Measurements from ENCODE around the gene ATXN1.
"Not testable (repeated sequence)": the region's sequence is repeated elsewhere in the genome, so short reads cannot be mapped to it uniquely, and the experiment has no call there.

Gene ATXN1

DNA sequence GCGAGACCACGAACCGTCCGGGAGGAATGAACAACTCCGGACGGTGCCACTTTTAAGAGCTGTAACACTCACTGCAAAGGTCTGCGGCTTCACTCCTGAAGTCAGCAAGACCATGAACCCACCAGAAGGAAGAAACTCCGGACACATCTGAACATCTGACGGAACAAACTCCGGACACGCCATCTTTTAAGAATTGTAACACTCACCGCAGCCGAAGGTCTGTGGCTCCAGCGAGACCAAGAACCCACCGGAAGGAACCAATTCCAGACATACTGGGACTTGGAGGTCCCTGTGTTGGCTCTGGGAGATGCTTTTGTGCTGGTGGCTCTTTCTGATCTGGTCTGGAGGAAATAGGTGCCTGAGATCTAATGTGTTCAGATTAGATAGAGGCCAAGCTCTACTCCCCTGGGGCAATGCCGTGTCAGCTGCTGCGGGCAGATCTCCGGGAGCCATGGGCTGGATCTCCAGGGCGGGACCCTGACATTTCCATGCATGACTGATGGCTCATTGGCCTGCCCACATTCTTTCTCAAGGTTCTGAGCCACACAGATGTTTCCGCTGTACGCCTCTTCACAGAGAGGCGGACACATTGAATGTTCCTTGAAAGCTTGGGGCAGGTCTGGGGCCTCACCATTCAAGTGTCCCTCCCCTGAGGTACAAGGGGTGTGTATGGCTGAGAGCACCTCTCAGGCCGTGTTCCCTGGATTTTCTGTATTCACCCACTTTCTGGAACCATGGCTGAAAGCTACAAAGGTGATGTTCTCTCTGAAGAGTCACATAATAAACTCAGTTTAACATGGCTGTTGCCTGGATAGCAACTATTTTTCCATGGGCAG, 493.6 kb downstream of the ATXN1 start:
- H4K20me1 ChIP-seq (ENCODE audit: insufficient read depth, low read length, poor library complexity, severe bottlenecking), result no peaks in the 10 kb centered on the region
- H3K4me1 ChIP-seq (ENCODE audit: insufficient read depth, low read length, poor library complexity, severe bottlenecking), result no peaks in the 10 kb centered on the region
- H3K36me3 ChIP-seq (ENCODE audit: insufficient read depth, low read length), result no peaks in the 10 kb centered on the region
- H3K9me2 ChIP-seq (replicated peaks; ENCODE audit: low read depth, low read length), result no peaks in the 10 kb centered on the region
- TF ChIP-seq EZH2phosphoT487 (IDR thresholded peaks at IDR 0.05; ENCODE audit: borderline replicate concordance), result no peak
- TF ChIP-seq, protein P1, sequence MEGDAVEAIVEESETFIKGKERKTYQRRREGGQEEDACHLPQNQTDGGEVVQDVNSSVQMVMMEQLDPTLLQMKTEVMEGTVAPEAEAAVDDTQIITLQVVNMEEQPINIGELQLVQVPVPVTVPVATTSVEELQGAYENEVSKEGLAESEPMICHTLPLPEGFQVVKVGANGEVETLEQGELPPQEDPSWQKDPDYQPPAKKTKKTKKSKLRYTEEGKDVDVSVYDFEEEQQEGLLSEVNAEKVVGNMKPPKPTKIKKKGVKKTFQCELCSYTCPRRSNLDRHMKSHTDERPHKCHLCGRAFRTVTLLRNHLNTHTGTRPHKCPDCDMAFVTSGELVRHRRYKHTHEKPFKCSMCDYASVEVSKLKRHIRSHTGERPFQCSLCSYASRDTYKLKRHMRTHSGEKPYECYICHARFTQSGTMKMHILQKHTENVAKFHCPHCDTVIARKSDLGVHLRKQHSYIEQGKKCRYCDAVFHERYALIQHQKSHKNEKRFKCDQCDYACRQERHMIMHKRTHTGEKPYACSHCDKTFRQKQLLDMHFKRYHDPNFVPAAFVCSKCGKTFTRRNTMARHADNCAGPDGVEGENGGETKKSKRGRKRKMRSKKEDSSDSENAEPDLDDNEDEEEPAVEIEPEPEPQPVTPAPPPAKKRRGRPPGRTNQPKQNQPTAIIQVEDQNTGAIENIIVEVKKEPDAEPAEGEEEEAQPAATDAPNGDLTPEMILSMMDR (conservative IDR thresholded peaks at IDR 0.05; ENCODE audit: low read length), result no peak
- no peak overlapping the region for H2AFZ ChIP-seq (ENCODE audit: low read length)
- no peaks in the 10 kb centered on the region for H3K9me3 ChIP-seq (ENCODE audit: insufficient read depth, low read depth, low read length)
- no peaks in the 10 kb centered on the region for H3K27me3 ChIP-seq (ENCODE audit: insufficient read depth, low read length, poor library complexity, severe bottlenecking)
- no peak overlapping the region for H3K4me3 ChIP-seq (ENCODE audit: low read length, poor library complexity, severe bottlenecking)
- H3K9ac ChIP-seq (ENCODE audit: low read depth, low read length, poor library complexity, severe bottlenecking), result no peak overlapping the region
- no peaks in the 10 kb centered on the region for H3F3A ChIP-seq (ENCODE audit: low read depth)
- no peak overlapping the region for H3K4me2 ChIP-seq (ENCODE audit: low read depth, low read length, poor library complexity, severe bottlenecking)
- no peaks in the 10 kb centered on the region for H3K79me2 ChIP-seq (ENCODE audit: insufficient read depth, low read length)

DNA sequence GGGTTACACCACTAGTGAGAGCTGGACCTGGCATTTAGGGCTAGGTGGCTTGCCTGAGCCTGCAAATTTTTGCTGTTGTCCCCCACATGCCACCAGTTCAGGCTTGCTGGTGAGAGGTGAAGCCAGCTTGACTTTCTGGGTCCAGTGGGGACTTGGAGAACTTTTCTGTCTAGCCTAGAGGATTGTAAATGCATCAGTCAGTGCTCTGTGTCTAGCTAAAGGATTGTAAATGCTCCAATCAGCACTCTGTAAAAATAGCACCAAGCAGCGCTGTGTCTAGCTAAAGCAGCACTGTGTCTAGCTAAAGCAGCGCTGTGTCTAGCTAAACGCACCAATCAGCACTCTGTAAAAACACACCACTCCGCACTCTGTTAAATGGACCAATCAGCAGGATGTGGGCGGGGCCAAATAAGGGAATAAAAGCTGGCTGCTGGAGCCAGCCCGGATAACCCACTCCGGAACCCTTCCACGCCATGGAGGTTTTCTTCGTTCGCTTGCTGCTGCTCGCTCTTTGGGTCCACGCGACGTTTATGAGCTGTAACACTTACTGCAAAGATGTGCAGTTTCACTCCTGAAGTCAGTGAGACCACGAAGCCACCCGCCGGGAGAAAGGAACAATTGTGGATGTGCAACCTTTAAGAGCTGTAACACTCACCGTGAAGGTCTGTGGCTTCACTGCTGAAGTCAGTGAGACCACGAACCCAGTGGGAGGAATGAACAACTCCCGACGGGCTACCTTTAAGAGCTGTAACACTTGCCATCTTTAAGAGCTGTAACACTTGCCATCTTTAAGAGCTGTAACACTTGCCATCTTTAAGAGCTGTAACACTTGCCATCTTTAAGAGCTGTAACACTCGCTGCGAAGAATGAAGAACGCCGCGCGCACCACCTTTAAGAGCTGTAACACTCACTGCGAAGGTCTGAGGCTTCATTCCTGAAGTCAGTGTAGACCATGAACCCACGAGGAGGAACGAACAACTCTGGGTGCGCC, 495.6 kb downstream of the ATXN1 start:
- Histone ChIP-seq H3K4me2 (ENCODE audit: low read depth, low read length, poor library complexity, severe bottlenecking) (no peak overlapping the region), H3F3A (ENCODE audit: low read depth) (no peaks in the 10 kb centered on the region), H3K27me3 (ENCODE audit: insufficient read depth, low read length, poor library complexity, severe bottlenecking) (no peaks in the 10 kb centered on the region), H3K9me2 (replicated peaks; ENCODE audit: low read depth, low read length) (no peaks in the 10 kb centered on the region), H3K9ac (ENCODE audit: low read depth, low read length, poor library complexity, severe bottlenecking) (no peak overlapping the region), H3K36me3 (ENCODE audit: insufficient read depth, low read length) (no peaks in the 10 kb centered on the region), H3K79me2 (ENCODE audit: insufficient read depth, low read length) (no peaks in the 10 kb centered on the region), H2AFZ (ENCODE audit: low read length) (no peak overlapping the region), H3K4me3 (ENCODE audit: low read length, poor library complexity, severe bottlenecking) (no peak overlapping the region), H3K9me3 (ENCODE audit: insufficient read depth, low read depth, low read length) (no peaks in the 10 kb centered on the region), H4K20me1 (ENCODE audit: insufficient read depth, low read length, poor library complexity, severe bottlenecking) (no peaks in the 10 kb centered on the region), H3K4me1 (ENCODE audit: insufficient read depth, low read length, poor library complexity, severe bottlenecking) (no peaks in the 10 kb centered on the region)
- TF ChIP-seq, protein P1 (conservative IDR thresholded peaks at IDR 0.05; ENCODE audit: low read length), result no peak
- no peak for TF ChIP-seq EZH2phosphoT487 (IDR thresholded peaks at IDR 0.05; ENCODE audit: borderline replicate concordance)

DNA sequence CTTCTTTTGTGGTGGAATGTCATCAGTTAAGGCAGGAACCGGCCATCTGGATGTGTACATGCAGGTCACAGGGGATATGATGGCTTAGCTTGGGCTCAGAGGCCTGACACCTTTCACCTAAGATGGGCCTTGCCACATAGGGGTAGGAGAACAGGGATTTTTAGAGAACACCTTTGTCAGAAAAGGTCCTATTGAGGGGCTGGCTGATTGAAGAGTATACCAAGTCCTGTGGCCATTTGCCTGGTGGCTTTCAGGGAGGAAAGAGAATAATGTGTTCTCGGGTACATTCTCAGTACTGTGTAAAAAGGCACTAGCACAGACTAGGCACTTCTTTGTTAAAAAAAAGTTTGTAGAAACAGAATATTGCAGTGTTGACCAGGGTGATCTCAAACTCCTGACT, 496.5 kb downstream of the ATXN1 start:
- H3K36me3 ChIP-seq (ENCODE audit: insufficient read depth, low read length), result no peaks in the 10 kb centered on the region
- no peaks in the 10 kb centered on the region for H3F3A ChIP-seq (ENCODE audit: low read depth)
- H4K20me1 ChIP-seq (ENCODE audit: insufficient read depth, low read length, poor library complexity, severe bottlenecking), result no peaks in the 10 kb centered on the region
- no peaks in the 10 kb centered on the region for H3K9me3 ChIP-seq (ENCODE audit: insufficient read depth, low read depth, low read length)
- no peak overlapping the region for H3K9ac ChIP-seq (ENCODE audit: low read depth, low read length, poor library complexity, severe bottlenecking)
- no peaks in the 10 kb centered on the region for H3K27me3 ChIP-seq (ENCODE audit: insufficient read depth, low read length, poor library complexity, severe bottlenecking)
- H2AFZ ChIP-seq (ENCODE audit: low read length), result no peak overlapping the region
- no peak for TF ChIP-seq EZH2phosphoT487 (IDR thresholded peaks at IDR 0.05; ENCODE audit: borderline replicate concordance)
- TF ChIP-seq, protein P1 (conservative IDR thresholded peaks at IDR 0.05; ENCODE audit: low read length), result no peak
- H3K4me3 ChIP-seq (ENCODE audit: low read length, poor library complexity, severe bottlenecking), result no peak overlapping the region
- no peaks in the 10 kb centered on the region for H3K4me1 ChIP-seq (ENCODE audit: insufficient read depth, low read length, poor library complexity, severe bottlenecking)
- no peak overlapping the region for H3K4me2 ChIP-seq (ENCODE audit: low read depth, low read length, poor library complexity, severe bottlenecking)
- no peaks in the 10 kb centered on the region for H3K9me2 ChIP-seq (replicated peaks; ENCODE audit: low read depth, low read length)
- H3K79me2 ChIP-seq (ENCODE audit: insufficient read depth, low read length), result no peaks in the 10 kb centered on the region

DNA sequence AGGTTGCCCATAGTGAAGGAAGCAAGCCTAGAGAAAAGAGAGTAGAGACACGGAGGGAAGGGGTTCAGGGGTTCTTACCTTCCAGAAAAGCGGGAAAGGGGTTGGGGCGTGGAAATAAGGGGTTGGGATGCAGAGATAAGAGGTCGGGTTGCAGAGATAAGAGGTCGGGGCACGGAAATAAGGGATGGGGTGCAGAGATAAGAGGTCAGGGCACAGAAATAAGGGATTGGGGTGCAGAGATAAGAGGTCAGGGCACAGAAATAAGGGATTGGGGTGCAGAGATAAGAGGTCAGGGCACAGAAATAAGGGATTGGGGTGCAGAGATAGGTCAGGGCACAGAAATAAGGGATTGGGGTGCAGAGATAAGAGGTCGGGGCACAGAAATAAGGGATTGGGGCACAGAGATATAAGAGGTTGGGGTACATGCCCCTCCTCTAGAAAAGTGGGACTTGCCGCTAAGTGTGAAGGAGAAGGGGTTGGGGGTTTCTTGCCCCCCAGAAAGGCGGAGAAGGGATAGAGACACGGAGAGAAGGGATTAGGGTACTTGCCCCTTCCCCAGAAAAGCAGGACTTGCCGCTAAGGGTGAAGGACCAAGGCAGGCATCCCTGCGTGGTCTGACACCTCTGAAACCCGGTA, 497.7 kb downstream of the ATXN1 start:
- not testable (repeated sequence) for H3K9me2 ChIP-seq (replicated peaks; ENCODE audit: low read depth, low read length); H3K27me3 ChIP-seq (ENCODE audit: insufficient read depth, low read length, poor library complexity, severe bottlenecking); H4K20me1 ChIP-seq (ENCODE audit: insufficient read depth, low read length, poor library complexity, severe bottlenecking); H3K36me3 ChIP-seq (ENCODE audit: insufficient read depth, low read length); H3K9ac ChIP-seq (ENCODE audit: low read depth, low read length, poor library complexity, severe bottlenecking); H3K4me3 ChIP-seq (ENCODE audit: low read length, poor library complexity, severe bottlenecking); H3F3A ChIP-seq (ENCODE audit: low read depth); H3K4me2 ChIP-seq (ENCODE audit: low read depth, low read length, poor library complexity, severe bottlenecking); H2AFZ ChIP-seq (ENCODE audit: low read length); H3K4me1 ChIP-seq (ENCODE audit: insufficient read depth, low read length, poor library complexity, severe bottlenecking); H3K79me2 ChIP-seq (ENCODE audit: insufficient read depth, low read length); H3K9me3 ChIP-seq (ENCODE audit: insufficient read depth, low read depth, low read length)

Measured in Loucy (cell line).